ENCODE results near the gene DEFB110. TPM values are rescaled to one million over a fixed set of nuclear protein-coding genes. Genes with fewer than 3 reads are reported as not detected.

Gene DEFB110
- total RNA-seq, 1 donor from 2014 or later, result not detected

- Mint-ChIP-seq H3K4me3 (ENCODE audit: unreplicated experiment) (no peak overlapping the region), H3K36me3 (ENCODE audit: low read depth) (no peaks in the 10 kb centered on the region), H3K27ac (ENCODE audit: unreplicated experiment) (no peak overlapping the region), H3K9me3 (ENCODE audit: low read depth) (no peaks in the 10 kb centered on the region), H3K27me3 (ENCODE audit: low read depth) (peaks cover 10% of the 10 kb centered on the region), H3K4me1 (ENCODE audit: low read depth) (no peaks in the 10 kb centered on the region)
- DNase-seq (ENCODE audit: low spot score), result no peak
- no peak for TF ChIP-seq CTCF (IDR thresholded peaks at IDR 0.05)
Measured at GRCh38 chr6:50003139-50003538, 18.7 kb downstream of the DEFB110 start.

- no peak overlapping the region for H3K27ac Mint-ChIP-seq (ENCODE audit: unreplicated experiment)
- no peaks in the 10 kb centered on the region for H3K9me3 Mint-ChIP-seq (ENCODE audit: low read depth)
- no peak overlapping the region for H3K4me3 Mint-ChIP-seq (ENCODE audit: unreplicated experiment)
- no peaks in the 10 kb centered on the region for H3K36me3 Mint-ChIP-seq (ENCODE audit: low read depth)
- peaks cover 6% of the 10 kb centered on the region for H3K27me3 Mint-ChIP-seq (ENCODE audit: low read depth)
- no peaks in the 10 kb centered on the region for H3K4me1 Mint-ChIP-seq (ENCODE audit: low read depth)
- TF ChIP-seq CTCF (IDR thresholded peaks at IDR 0.05), result no peak
- DNase-seq (ENCODE audit: low spot score), result no peak
Measured at GRCh38 chr6:49995278-49995677, 26.5 kb downstream of the DEFB110 start.

- Mint-ChIP-seq H3K9me3 (ENCODE audit: low read depth) (no peaks in the 10 kb centered on the region), H3K27me3 (ENCODE audit: low read depth) (peaks cover 8% of the 10 kb centered on the region), H3K36me3 (ENCODE audit: low read depth) (no peaks in the 10 kb centered on the region), H3K4me3 (ENCODE audit: unreplicated experiment) (no peak overlapping the region), H3K27ac (ENCODE audit: unreplicated experiment) (no peak overlapping the region), H3K4me1 (ENCODE audit: low read depth) (no peaks in the 10 kb centered on the region)
- DNase-seq (ENCODE audit: low spot score), result no peak
- TF ChIP-seq CTCF (IDR thresholded peaks at IDR 0.05), result no peak
Measured at GRCh38 chr6:49988900-49989299, 32.9 kb downstream of the DEFB110 start.

GRCh38 chr6:49987749-49988148, 34.0 kb downstream of the DEFB110 start:
- no peak for DNase-seq (ENCODE audit: low spot score)
- H3K4me3 Mint-ChIP-seq (ENCODE audit: unreplicated experiment), result no peak overlapping the region
- H3K36me3 Mint-ChIP-seq (ENCODE audit: low read depth), result no peaks in the 10 kb centered on the region
- no peaks in the 10 kb centered on the region for H3K9me3 Mint-ChIP-seq (ENCODE audit: low read depth)
- H3K4me1 Mint-ChIP-seq (ENCODE audit: low read depth), result no peaks in the 10 kb centered on the region
- H3K27ac Mint-ChIP-seq (ENCODE audit: unreplicated experiment), result no peak overlapping the region
- peaks cover 8% of the 10 kb centered on the region for H3K27me3 Mint-ChIP-seq (ENCODE audit: low read depth)
- TF ChIP-seq CTCF (IDR thresholded peaks at IDR 0.05), result no peak

- Mint-ChIP-seq H3K27me3 (ENCODE audit: low read depth) (peaks cover 6% of the 10 kb centered on the region), H3K4me1 (ENCODE audit: low read depth) (no peaks in the 10 kb centered on the region), H3K9me3 (ENCODE audit: low read depth) (peaks cover 5% of the 10 kb centered on the region), H3K27ac (ENCODE audit: unreplicated experiment) (no peak overlapping the region), H3K4me3 (ENCODE audit: unreplicated experiment) (no peak overlapping the region), H3K36me3 (ENCODE audit: low read depth) (no peaks in the 10 kb centered on the region)
- no peak for TF ChIP-seq CTCF (IDR thresholded peaks at IDR 0.05)
- DNase-seq (ENCODE audit: low spot score), result no peak
Measured at GRCh38 chr6:49986551-49986950, 35.2 kb downstream of the DEFB110 start.
